Mucosa of descending colon (tissue), 3 donors: Measurements from ENCODE around the gene SPG7. TPM values are rescaled to one million over a fixed set of nuclear protein-coding genes. Genes with fewer than 3 reads are reported as not detected.

Source experiments
- ATAC-seq: fragments of 200-7000 bp; cut with Tn5 transposase; one replicate; pipeline ENCODE4 v1.9.1; 2020; ENCODE audit warnings: mild to moderate bottlenecking, moderate library complexity
- DNase-seq, 3 donors: peaks; one replicate each; pipeline ENCODE4 v3.0.0-alpha.2; 2020
- H3K36me3 ChIP-seq: fragments of 200-600 bp; one replicate; pipeline ENCODE4 v1.8.0; 2021; ENCODE audit warnings: low read depth, mild to moderate bottlenecking
- H3K4me1 ChIP-seq: fragments of 200-600 bp; one replicate; pipeline ENCODE4 v1.8.0; 2021; ENCODE audit warnings: low read depth, mild to moderate bottlenecking
- H3K4me3 ChIP-seq: fragments of 200-600 bp; one replicate; pipeline ENCODE4 v1.8.0; 2021; ENCODE audit warnings: mild to moderate bottlenecking
- H3K9me3 ChIP-seq: fragments of 200-600 bp; one replicate; pipeline ENCODE4 v1.8.0; 2021; ENCODE audit warnings: mild to moderate bottlenecking
- intact Hi-C, 2 donors: fragments of 100-400 bp; cut with DNase I in 1 of 2; cut with micrococcal nuclease in 1 of 2; formaldehyde crosslinking; loops; one replicate each; pipeline versions ENCODE4 v1.11.0 to v1.11.1; 2022; cut with DNase I, micrococcal nuclease
- total RNA-seq, 3 donors: library from RNA; stranded (reverse); fragmentation: NEBNext Ultra II Directional in 2 of 3; extraction: Animal tissue kit (Norgen Biotek cat#: 25700) in 2 of 3; gene quantifications; one replicate each; pipeline versions ENCODE4 v1.2.1 to v1.2.4, GENCODE V29; 2021 to 2023
- TF ChIP-seq, protein P1 (sequence below): fragments of 200-600 bp; IDR thresholded peaks from one replicate; pipeline ENCODE4 v1.8.0; 2022; ENCODE audit warnings: antibody characterized with exemption, mild to moderate bottlenecking
- donor health status: DM: no; HTN: no; CAD: no; lungs with moderate emphysema.
- donor health status: DM: no; HTN: no; CAD: no.
- donor health status: DM: no; HTN: yes; CAD: no.

The SPG7 gene
- total RNA-seq, 3 donors from 2014 or later, result 112 to 137 (median 121) TPM

- TF ChIP-seq, protein P1, sequence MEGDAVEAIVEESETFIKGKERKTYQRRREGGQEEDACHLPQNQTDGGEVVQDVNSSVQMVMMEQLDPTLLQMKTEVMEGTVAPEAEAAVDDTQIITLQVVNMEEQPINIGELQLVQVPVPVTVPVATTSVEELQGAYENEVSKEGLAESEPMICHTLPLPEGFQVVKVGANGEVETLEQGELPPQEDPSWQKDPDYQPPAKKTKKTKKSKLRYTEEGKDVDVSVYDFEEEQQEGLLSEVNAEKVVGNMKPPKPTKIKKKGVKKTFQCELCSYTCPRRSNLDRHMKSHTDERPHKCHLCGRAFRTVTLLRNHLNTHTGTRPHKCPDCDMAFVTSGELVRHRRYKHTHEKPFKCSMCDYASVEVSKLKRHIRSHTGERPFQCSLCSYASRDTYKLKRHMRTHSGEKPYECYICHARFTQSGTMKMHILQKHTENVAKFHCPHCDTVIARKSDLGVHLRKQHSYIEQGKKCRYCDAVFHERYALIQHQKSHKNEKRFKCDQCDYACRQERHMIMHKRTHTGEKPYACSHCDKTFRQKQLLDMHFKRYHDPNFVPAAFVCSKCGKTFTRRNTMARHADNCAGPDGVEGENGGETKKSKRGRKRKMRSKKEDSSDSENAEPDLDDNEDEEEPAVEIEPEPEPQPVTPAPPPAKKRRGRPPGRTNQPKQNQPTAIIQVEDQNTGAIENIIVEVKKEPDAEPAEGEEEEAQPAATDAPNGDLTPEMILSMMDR, result no peak
- ATAC-seq (peak; percentile 25), DNase-seq (no peak)
- Histone ChIP-seq H3K36me3 (no peaks in the 10 kb centered on the region), H3K4me3 (no peak overlapping the region), H3K4me1 (peaks cover 21% of the 10 kb centered on the region), H3K9me3 (no peaks in the 10 kb centered on the region)
- intact Hi-C loops, result no loop called here
Measured at GRCh38 chr16:89572485-89573205, 64.4 kb downstream of the SPG7 start.

- H3K4me3 ChIP-seq, result no peak overlapping the region
- intact Hi-C loops, result no loop called here
Measured at GRCh38 chr16:89573826-89574680, 65.8 kb downstream of the SPG7 start.

GRCh38 chr16:89574681-89575246, 66.6 kb downstream of the SPG7 start:
- no peak overlapping the region for H3K4me3 ChIP-seq
- no peaks in the 10 kb centered on the region for H3K9me3 ChIP-seq
- TF ChIP-seq, protein P1, result peak; percentile 48
- intact Hi-C loops, result no loop called here
- H3K36me3 ChIP-seq, result no peaks in the 10 kb centered on the region
- peaks cover 21% of the 10 kb centered on the region for H3K4me1 ChIP-seq
- DNase-seq, result peak; percentile 53 to 83 (median 68)
- peak; percentile 93 for ATAC-seq

More at GRCh38 chr16:89573826-89574680, 65.8 kb downstream of the SPG7 start:
- Histone ChIP-seq H3K9me3 (no peaks in the 10 kb centered on the region), H3K4me1 (peaks cover 21% of the 10 kb centered on the region), H3K36me3 (no peaks in the 10 kb centered on the region)
- DNase-seq (no peak), ATAC-seq (peak; percentile 16)
- TF ChIP-seq, protein P1, result no peak

DNA sequence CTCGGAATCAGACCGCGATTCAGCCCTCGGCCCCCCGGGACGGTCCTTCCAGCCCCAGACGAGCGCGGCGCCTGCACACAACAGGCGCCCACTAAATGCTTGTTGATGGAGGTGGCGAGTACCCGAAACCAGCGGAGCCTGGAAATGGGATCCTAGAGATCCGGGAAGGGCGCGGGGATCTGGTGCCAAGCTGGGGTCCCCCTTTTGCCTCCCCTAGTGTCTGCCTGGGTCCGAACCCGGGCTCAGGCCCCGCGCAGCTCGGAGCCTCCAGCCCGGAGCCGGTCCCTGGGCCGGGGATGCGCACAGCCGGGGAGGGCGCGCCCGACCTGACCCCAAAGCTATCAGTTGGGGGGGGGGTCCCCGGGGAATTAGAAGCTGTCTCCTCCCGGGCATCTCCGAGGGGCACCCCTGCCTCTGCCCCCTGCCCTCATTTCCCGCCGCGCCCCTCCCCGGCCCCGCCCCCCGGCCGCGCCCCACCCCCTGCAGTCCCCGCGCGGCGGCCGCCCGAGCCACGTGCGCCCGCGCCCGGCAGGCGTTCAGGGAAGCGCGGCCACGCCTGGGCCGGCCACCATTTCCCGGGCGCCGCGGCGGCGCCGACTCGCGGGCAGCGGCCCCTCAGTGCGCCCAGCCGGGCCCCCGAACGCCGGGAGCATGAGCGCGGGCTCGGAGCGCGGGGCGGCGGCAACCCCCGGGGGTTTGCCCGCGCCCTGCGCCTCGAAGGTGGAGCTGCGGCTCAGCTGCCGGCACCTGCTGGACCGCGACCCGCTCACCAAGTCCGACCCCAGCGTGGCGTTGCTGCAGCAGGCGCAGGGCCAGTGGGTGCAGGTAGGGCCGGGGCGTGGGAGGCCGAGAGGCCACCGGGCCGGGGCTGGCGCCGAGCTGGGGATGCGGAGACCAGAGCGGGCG, 67.3 kb downstream of the SPG7 start, which contains the start of gene CPNE7:
Gene CPNE7 (plus strand): TSS at position 512 of the 906 bp plus-strand sequence. CDS start 140 bp downstream, at position 652.
- TF ChIP-seq, protein P1, result no peak
- DNase-seq, result no peak
- ATAC-seq, result peak; percentile 28

More for the DNA sequence above, 67.3 kb downstream of the SPG7 start, which contains the start of gene CPNE7:
- Histone ChIP-seq H3K36me3 (no peaks in the 10 kb centered on the region), H3K4me1 (peaks cover 21% of the 10 kb centered on the region), H3K4me3 (no peak within 1 kb of the TSS), H3K9me3 (no peaks in the 10 kb centered on the region)
- intact Hi-C loops, result no loop called here
